HEK293 (cell line): ENCODE results near the gene NOL3.

Experiments
- CTCF ChIP-seq: fragments of 450-650 bp; formaldehyde crosslinking; IDR thresholded peaks from 2 replicates; pipeline ENCODE4 v1.5.1; 2016; ENCODE audit warnings: missing biosample characterization, missing genetic modification characterization
- REST ChIP-seq: fragments of 450-650 bp; formaldehyde crosslinking; IDR thresholded peaks from 2 replicates; pipeline ENCODE4 v1.5.1; 2016; ENCODE audit warnings: missing biosample characterization, missing genetic modification characterization
- TCF7L2 ChIP-seq: IDR thresholded peaks from 2 replicates; pipeline ENCODE4 v1.6.1; 2011; ENCODE audit warnings: low read depth, mild to moderate bottlenecking, inconsistent platforms, low read length, moderate library complexity, borderline replicate concordance
- WT1 ChIP-seq: fragments of 450-650 bp; formaldehyde crosslinking; IDR thresholded peaks from 2 replicates; pipeline ENCODE4 v1.5.1; 2016; ENCODE audit warnings: missing biosample characterization, missing genetic modification characterization
- YY1 ChIP-seq: fragments of 450-650 bp; formaldehyde crosslinking; IDR thresholded peaks from 2 replicates; pipeline ENCODE4 v1.5.1; 2018; ENCODE audit warnings: missing biosample characterization, missing genetic modification characterization
- ZNF112 ChIP-seq: fragments of 450-650 bp; formaldehyde crosslinking; IDR thresholded peaks from 2 replicates; pipeline ENCODE4 v1.5.0; 2017; ENCODE audit warnings: missing biosample characterization, missing genetic modification characterization
- ZNF26 ChIP-seq: fragments of 450-650 bp; formaldehyde crosslinking; IDR thresholded peaks from 2 replicates; pipeline ENCODE4 v1.5.1; 2016; ENCODE audit warnings: missing biosample characterization, missing genetic modification characterization
- ZNF514 ChIP-seq: fragments of 450-650 bp; formaldehyde crosslinking; IDR thresholded peaks from 2 replicates; pipeline ENCODE4 v1.5.1; 2016; ENCODE audit warnings: missing biosample characterization, missing genetic modification characterization
- ZNF571 ChIP-seq: fragments of 450-650 bp; formaldehyde crosslinking; IDR thresholded peaks from 2 replicates; pipeline ENCODE4 v1.5.0; 2017; ENCODE audit warnings: missing biosample characterization, missing genetic modification characterization
- ZNF670 ChIP-seq: fragments of 450-650 bp; formaldehyde crosslinking; IDR thresholded peaks from 2 replicates; pipeline ENCODE4 v1.5.1; 2016; ENCODE audit warnings: missing biosample characterization, missing genetic modification characterization, low read depth
- TF ChIP-seq, protein P1 (sequence below): fragments of 450-650 bp; IDR thresholded peaks from 2 replicates; pipeline ENCODE4 v1.5.1; 2018; ENCODE audit warnings: missing biosample characterization, missing genetic modification characterization
- TF ChIP-seq, protein P2 (sequence below): fragments of 450-650 bp; formaldehyde crosslinking; IDR thresholded peaks from 2 replicates; pipeline ENCODE4 v1.5.0; 2017; ENCODE audit warnings: missing biosample characterization, missing genetic modification characterization, borderline replicate concordance

DNA sequence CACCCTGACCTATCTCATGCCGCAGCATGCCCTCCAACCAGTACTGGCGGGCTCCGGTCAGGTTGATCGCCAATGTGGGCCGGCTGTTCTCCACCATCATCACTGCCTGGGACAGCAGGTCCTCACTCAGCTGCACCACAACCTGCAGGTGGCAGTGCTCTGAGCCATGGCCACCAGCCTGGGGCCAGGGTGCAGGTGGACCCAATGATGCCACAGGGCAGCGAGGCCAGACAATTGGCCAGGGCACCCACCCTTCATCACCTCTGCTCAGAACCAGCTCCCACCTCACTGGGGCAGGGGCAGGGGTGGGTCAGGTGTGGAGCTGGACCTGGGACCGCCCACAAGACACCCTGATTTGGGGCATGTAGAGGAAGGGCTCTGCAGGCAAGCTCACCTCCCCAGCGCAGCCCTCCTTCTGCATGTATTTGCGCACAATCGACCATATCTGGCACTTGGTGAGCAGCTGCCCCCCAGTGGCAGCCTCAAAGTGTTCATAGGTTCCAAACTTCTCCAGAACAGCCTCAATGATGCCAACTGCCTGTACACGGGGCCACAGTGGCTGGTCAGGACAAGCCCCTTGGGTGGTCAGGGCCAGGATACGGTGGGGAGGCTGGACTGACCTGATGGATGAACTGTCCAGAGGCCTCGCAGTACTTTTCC is 9.2 kb downstream of the NOL3 start:
- TF ChIP-seq CTCF (tag by site-specific recombination) (peak; percentile 48), ZNF26 (tag by site-specific recombination) (no peak), YY1 (tag by site-specific recombination) (no peak), ZNF112 (tag by site-specific recombination) (no peak), WT1 (tag by site-specific recombination) (no peak), ZNF670 (tag by site-specific recombination) (no peak), TCF7L2 (no peak), ZNF571 (tag by site-specific recombination) (no peak), ZNF514 (no peak), REST (no peak)
- TF ChIP-seq, protein P1, sequence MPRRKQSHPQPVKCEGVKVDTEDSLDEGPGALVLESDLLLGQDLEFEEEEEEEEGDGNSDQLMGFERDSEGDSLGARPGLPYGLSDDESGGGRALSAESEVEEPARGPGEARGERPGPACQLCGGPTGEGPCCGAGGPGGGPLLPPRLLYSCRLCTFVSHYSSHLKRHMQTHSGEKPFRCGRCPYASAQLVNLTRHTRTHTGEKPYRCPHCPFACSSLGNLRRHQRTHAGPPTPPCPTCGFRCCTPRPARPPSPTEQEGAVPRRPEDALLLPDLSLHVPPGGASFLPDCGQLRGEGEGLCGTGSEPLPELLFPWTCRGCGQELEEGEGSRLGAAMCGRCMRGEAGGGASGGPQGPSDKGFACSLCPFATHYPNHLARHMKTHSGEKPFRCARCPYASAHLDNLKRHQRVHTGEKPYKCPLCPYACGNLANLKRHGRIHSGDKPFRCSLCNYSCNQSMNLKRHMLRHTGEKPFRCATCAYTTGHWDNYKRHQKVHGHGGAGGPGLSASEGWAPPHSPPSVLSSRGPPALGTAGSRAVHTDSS, result no peak
- TF ChIP-seq, protein P2, sequence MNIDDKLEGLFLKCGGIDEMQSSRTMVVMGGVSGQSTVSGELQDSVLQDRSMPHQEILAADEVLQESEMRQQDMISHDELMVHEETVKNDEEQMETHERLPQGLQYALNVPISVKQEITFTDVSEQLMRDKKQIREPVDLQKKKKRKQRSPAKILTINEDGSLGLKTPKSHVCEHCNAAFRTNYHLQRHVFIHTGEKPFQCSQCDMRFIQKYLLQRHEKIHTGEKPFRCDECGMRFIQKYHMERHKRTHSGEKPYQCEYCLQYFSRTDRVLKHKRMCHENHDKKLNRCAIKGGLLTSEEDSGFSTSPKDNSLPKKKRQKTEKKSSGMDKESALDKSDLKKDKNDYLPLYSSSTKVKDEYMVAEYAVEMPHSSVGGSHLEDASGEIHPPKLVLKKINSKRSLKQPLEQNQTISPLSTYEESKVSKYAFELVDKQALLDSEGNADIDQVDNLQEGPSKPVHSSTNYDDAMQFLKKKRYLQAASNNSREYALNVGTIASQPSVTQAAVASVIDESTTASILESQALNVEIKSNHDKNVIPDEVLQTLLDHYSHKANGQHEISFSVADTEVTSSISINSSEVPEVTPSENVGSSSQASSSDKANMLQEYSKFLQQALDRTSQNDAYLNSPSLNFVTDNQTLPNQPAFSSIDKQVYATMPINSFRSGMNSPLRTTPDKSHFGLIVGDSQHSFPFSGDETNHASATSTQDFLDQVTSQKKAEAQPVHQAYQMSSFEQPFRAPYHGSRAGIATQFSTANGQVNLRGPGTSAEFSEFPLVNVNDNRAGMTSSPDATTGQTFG, result no peak
